ENCODE results near the gene GATB. TPM values are rescaled to one million over a fixed set of nuclear protein-coding genes. Genes with fewer than 3 reads are reported as not detected.

The GATB gene
- total RNA-seq, 2 donors from 2014 or later, result 51.7 to 88.1 TPM

DNA sequence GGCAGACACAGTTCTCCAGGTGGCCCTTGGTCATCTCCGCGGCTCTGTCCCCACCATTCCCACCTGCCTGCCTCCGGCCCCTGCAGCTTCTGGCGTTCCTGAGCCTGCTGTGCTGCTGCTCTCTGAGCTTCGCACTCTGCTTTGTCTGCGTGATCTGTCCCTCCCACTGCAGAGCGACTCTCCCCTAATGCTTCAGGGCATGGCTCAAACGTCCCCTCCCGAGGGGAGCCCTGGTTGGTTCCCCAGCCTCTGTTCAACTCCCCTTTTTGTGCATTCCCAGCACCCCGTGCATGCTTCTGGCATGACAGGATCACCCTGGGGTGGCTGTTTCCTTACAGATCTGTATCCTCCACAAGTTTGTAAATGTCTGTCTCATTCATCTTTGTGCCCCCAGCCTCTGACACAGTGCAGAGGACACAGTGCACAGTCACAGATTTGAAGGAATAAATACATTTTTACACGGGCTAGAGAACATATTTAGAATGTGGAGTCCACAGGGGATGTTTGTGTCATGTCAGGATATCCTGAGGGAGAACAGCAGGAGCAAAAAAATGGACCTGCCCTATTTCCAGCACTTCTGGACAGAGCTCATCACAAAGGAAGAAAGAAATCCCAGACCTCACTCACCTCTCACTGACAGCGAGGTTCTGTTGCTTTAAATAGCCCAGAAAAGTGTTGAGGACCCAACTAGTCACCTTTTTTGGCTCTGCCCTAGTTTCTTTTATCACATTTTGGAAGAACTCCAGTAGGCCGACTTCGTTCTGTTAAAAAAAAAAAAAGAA, 72.6 kb downstream of the GATB start:
- intact Hi-C loops (cut with DNase I), result no loop called here
- ATAC-seq, result peak; percentile 52 to 56
- no peak for DNase-seq

DNA sequence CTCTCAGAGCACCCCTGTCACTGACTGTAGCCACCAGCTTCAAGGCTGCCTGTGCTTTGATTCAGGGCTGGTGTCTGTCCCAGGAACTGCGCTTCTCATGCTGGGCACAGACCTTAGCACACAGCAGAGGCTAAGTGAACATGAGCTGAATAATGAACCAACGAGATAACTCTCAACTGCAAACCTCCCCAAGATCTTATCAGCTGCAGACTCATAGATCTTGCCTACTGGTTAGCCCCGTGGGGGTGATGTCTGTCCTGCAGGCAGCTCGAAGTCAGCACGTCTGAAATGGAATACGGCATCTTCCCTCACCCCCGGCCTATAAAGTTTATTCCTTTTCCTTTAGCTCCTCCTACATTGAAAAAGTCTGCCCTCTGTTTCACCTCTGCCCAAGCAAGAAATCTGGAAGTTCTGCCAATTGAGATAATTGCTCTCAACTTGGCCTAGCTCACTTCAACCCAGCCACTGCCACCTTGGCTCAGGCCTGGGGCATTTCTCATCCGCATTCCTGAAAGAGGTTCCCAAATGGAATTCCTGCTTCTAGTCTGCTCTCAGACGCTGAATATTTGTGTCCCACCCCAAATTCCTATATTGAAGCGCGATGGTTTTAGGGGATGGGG, 73.7 kb downstream of the GATB start:
- intact Hi-C loops (cut with DNase I), result no loop called here
- ATAC-seq, result peak; percentile 73 to 85

DNA sequence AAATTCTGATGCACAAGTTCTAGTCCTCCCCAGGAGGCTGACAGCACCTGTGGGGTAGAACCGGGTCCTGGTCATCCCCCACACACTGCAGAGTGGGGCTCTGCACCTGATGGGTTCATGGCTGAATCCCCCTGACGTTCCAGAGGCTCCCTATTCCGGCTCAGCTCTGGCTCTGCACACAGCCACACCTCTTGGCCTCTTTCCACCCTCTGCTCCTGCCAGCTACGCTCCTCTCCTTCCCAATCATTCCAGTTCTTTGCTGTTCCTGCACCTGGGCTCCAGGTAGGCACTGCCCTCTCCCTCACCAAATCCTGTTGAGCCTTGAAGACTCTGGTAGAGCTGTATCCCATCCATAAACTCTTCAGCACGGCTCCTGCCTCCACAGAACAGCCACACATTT, 75.5 kb downstream of the GATB start:
- peak in 1 of 2 donors; percentile 16 for ATAC-seq

More for the DNA sequence above, 73.7 kb downstream of the GATB start:
- no peak for DNase-seq

DNA sequence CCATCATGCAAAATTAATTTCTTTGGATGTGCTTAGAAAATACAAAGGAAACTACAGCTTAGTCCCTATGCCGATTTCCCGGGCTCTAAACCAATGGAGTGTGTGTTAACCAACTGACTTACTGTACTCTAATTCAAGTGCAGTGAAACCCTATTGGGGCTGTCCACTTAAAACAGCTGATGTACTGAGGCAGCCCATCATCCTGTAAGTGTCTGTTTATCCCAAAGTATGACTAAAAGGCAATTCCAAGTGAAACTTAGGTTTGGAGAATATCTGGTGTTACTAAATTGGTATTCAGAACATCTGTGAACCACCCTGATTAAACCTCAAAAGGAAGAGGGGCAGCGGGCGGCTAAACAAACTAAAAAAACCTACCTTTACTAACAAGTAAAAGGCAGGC, 79.7 kb downstream of the GATB start:
- ATAC-seq (no peak), DNase-seq (no peak)
- intact Hi-C loops (cut with DNase I), result no loop called here

More for the DNA sequence above, 75.5 kb downstream of the GATB start:
- no peak for DNase-seq
- intact Hi-C loops (cut with DNase I), result no loop called here

DNA sequence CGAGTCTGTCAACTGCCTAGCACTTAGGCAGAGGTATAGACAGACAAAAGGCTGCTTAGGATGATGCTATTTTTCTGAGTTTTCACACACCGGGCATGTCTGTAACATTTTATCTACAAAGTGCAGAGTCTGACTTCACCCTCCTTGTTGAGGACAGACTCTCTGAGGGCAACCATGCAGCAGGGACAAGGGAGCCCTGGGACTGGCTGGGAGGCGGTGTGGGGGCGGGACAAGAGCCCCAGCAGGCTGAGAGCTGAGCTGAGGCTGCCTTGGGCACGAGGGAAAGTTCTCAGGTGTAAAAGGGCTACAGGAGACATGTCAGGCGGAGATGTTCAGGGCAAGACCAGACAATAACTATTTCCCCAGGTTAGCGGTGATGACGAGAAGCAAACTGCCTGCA, 81.6 kb downstream of the GATB start:
- ATAC-seq, result no peak
- intact Hi-C loops (cut with DNase I), result no loop called here
- no peak for DNase-seq

DNA sequence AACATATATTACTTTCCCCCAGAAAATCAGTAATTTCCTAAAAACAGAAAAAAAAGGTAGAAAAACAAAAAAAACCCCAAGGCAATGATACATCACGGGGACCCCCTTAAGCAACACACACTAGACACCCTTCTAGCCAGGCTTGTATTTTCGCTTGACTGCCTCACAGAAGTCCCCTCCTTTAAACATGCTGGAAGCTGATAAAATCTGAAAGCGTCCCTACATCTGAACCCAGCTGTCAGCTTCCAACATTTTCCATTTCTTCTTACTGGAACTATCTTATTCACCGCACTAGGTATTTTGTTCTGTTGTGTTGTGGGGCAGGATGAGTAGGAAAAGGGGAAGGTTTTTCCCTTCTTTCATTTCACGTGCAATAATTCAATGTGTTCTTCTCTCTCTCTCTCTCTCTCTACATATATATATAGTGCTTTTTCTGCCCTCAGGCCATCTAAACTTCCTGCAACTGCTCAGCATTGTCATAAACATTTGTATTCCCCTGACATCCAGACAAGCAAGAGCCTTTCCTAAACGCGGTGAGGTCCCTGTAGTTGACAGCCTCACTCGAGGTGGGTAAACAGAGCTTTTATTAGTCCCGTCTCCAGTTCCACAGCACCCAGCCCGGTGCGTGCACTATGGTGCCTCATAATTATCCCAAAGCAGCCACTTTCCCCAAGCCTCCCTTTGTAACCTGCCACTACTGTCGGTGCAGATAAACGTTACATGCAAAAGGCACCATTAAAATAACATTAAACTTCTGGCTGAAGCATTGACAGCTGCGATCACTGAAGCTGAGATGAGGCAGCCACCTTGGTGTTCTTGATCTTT, 82.5 kb downstream of the GATB start:
- DNase-seq (no peak), ATAC-seq (no peak)
- intact Hi-C loops (cut with DNase I), result no loop called here

DNA sequence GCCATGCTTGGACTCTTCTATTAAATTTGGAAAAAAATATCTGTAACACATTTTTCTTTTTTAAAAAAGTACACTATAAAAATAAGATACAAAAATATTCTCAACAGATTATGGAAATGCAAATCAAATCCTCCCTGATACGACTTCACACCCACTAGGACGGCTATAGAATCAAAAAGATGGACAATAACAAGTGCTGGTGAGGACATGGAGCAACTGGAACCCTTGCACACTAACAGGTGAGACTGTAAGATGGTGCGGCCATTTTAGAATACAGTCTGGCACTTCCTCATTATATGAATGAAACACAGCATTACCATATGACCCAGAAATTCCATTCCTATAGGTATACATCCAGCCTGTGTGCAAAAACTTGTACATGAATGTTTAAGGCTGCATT, 83.6 kb downstream of the GATB start:
- intact Hi-C loops (cut with DNase I), result no loop called here
- ATAC-seq (no peak), DNase-seq (no peak)

DNA sequence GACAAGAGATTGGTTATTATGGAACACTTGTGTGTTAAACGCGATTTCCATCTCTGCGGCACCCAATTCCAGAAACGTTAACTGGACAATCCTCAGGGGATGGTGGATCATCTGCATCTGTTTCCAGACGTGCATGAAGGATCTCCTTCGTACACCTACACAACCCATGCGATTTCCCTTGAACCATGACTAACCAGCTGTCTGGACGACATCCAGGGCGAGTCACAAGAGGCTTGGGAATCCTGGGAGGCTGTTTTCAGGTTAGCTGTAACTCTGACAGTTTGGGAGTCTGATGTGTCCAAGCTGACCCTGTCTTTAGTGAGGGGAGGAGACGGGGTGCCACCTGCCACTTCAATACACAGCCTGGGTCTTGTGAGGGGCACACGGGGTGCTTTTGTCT, 84.5 kb downstream of the GATB start:
- ATAC-seq (peak in 1 of 2 donors; percentile 49), DNase-seq (no peak)
- intact Hi-C loops (cut with DNase I), result no loop called here

DNA sequence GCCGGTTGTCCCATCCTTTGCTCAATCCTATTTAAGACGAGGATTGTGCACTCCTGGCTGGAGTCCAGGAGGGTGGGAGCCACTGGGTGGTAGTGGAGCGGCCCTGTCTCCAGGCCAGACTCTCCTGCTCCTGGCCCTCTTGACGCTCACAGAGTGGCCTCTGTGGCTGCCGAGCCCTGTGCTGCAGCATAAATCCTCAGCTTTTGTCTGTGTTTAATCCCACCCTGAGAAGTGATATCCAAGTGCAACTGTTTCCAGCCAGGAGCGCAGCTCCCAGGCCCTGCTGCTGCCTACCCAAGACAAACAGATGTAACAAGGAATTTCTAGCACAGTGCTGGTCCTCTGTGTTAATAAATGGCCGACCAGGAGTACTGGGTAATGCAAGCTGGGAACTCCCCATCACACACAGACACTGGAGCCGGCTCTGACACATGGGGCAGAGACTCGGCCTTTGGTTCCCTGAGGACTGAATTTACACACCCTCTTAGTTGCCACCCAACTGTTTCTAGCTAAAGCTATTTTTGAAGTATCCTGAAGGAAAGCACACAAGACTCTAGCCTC, 85.3 kb downstream of the GATB start:
- DNase-seq, result no peak
- intact Hi-C loops (cut with DNase I), result no loop called here
- peak; percentile 6 to 42 for ATAC-seq

DNA sequence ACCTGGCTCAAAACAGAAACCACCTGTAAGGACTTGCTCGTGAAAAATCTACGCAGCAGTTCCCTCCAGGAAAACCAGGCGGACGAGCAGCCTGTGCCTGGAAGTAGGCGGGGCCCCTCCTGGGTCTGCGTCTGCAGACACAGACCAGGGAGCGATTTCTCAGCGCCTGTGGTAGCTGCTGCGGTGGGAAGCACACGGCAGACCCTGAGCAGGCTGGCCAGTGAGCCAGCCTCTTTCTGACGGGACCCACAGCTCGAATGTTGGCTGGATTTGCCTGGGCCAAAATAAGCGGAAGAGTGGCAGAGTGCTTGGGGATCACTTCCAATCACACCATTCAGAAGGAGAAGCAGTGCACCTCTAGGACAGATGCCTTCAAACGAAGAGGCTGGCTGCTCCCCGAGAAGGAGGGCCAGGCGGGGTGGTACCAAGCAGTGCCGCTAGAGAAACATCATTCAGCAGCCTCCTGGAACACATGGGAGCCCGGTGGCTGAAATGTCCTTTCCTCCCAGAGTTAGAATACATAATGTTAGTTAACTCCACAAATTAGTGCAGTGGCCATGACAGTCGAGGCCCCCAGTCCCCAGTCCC, 85.9 kb downstream of the GATB start:
- intact Hi-C loops (cut with DNase I), result no loop called here
- peak; percentile 71 for DNase-seq
- ATAC-seq, result peak; percentile 75

DNA sequence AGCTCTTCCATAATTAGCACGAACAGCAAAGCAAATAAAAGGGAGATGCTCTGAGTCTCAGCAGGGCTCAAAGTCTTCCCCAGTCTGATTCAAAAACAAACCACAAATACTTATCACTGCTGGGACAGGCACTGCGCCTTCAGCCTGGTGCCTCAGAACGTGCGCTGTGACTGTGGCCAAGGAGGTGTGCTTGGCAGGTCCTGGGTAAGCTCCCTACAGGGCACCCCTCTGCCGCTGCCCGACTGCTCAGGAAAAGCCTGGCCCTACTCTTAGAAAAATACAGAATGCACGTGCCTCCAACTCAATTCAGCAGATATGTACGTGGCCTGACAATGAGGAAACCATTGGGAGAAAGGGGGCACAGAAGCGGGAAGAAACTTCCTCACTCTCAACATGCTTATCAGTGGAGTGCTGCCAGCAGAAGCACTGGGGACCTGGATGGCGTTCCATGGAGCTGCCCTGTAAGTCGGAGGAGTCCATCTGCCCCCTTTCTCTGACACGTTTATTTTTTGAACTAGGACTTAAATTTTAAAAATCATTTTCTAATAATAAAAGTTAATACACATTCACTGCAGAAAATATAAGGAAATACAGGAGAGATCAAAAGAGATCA, 86.8 kb downstream of the GATB start:
- intact Hi-C loops (cut with DNase I), result no loop called here
- ATAC-seq, result peak in 1 of 2 donors; percentile 17
- no peak for DNase-seq

DNA sequence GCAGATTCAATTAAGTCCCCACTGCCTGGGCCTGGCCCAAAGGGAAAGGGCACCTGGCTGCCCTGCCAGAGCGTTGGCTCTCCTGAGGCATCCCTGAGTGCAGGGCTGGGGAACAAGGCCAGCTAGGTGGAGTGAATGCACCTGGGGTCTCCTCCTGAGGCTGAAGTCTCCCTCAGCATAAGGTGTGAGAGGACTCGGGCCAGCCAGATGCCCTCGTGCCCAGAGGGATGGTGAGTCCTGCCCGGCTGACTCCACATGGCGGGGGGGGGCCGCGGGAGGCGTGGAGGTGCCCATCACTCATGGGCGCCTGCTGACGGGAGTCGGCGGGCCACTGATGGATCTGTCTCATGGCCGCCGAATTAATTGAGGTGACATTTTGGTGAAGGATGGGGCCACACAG, 87.8 kb downstream of the GATB start:
- ATAC-seq, result no peak
- intact Hi-C loops (cut with DNase I), result no loop called here
- DNase-seq, result no peak

DNA sequence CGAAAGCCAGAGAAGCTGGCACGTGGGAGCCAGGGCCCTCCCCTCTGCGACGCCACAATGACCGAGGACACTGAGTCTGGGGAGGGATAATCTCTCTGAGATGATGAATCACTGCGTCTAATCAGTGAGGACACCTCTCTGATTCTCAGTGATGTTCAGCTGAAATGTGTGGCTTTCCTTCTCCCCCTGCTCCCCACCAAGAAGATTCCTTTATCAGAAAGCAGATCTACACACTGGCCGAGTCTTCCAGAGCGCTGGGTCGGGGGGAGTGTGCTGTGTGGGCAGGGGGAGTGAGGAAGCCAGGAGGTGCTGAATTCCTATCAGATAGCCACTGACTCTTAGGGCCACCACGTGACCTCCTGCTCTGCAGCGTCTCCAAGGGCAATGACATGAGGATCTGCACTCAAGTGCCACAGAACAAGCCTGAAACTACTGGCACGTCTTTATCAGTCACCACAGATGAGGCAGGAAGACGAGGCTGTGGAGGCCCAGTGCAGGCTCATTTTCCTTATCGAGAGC, 89.2 kb downstream of the GATB start:
- intact Hi-C loops (cut with DNase I), result no loop called here
- peak; percentile 17 to 69 for ATAC-seq
- DNase-seq, result no peak

DNA sequence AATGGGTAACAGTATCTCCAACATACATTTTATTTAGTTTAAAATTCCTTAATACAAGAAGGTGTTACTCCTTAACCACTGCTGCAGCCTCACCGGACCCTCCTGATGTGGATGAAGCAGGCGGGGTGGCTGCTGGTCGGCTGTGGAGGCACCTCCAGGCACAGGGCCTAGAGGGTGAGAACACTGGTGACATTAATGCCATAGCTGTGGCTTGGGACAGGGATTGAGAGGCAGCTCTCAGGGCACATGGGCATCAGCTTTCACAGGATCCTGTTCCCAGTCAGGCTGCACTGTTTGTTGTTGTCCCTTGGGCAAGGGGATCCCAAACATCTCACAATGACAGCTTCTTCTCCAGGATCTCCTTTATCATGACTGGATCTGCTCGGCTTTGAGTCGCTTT, 90.0 kb downstream of the GATB start:
- DNase-seq (no peak), ATAC-seq (peak in 1 of 2 donors; percentile 11)
- intact Hi-C loops (cut with DNase I), result no loop called here

DNA sequence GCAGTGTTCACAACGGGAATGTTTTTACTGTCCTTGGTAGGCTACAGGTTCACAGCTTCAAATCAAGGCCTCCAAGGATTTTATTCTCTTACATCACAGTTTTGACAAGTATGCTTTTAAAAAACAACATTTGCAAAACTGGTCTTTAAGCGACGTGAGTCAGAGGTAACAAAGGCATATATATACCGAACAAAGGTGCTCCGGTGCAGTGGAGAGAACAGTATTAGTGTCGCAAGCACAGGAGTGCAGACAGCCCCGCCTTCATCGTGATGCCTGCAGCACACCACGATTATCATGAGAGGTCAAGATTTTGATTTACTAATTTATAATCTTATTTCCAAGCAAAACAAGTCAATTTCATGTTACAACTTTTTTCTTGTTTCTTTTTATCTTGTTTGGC, 90.8 kb downstream of the GATB start:
- intact Hi-C loops (cut with DNase I), result no loop called here
- DNase-seq (no peak), ATAC-seq (no peak)

DNA sequence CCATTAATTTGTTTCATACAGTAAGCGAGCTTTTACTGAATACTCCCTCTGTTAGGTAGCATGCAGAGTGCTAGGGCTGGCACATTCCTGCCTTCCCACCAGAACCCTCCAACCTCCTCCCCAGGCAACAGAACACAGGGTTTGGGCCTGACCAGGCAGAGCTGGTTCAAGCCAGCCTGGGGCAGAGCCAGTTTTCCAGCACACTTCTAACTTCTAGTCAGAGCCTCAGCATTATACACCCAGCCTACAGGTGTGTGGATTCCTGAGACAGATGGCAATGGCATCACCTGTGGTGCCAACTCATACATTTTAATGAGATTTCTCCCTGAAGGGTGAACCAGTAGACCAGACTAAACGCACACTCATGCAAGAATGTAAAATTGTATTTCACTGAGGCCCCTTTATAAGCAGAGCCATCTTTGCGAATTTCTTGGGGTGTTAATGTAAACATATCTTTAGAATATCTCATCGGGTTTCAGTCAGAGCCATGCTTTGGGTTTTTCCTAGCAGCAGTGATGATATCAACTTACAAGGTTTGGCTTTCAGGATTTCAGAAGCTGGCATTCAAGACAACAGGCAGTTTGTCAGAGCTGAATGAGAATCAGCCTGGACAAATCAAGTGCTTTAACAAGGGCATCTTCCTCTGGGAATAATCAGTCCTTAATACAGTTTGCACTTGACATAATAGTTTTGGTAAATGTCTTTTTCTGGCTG, 92.0 kb downstream of the GATB start:
- no peak for DNase-seq
- ATAC-seq, result no peak
- intact Hi-C loops (cut with DNase I), result no loop called here

DNA sequence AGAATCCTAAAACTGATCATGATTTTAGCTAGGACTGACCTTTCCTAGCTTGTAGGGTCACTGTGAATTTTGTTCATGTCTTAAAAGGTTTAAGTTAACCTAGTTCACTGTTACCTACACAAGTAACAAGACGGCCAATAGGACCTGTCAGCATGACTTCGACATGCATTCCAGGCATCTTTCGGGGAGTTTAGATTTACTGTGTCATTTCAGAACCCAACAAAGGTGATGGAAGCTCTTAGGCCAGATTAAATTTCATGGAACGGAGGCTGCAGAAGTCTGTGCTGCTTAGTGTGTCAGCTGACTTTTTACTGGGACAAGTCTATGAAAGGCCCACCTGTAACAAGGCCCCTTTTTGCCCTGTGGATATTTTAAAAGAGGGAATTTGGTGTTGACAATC, 93.1 kb downstream of the GATB start:
- DNase-seq (no peak), ATAC-seq (no peak)
- intact Hi-C loops (cut with DNase I), result no loop called here

DNA sequence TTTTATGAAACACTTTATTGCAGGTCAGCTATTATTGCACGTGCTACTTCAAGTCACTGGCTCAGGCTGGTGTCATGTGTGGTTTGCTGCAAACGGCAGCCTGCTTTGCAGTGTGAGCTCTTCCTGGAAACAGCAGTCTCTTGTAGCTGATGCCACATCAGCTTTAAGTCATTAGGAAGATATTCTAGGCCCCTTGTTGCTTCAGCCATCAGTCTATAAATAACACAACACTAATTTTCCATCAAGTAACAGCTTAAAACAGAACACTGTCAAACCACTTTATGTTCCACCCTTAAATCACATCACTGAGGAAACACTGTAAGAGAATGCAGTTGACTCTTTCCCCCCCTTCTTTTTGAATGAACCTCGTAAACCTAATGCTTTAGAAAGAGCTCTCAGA, 93.8 kb downstream of the GATB start:
- intact Hi-C loops (cut with DNase I), result no loop called here

More for the DNA sequence above, 93.8 kb downstream of the GATB start:
- ATAC-seq (peak in 1 of 2 donors; percentile 45), DNase-seq (no peak)
